B cell (primary cell): ENCODE results near the gene TSC22D1. TPM values are rescaled to one million over a fixed set of nuclear protein-coding genes. Genes with fewer than 3 reads are reported as not detected.

Source experiments
- ATAC-seq: fragments of 200-7000 bp; cut with Tn5 transposase; one replicate; pipeline ENCODE4 v1.10.0; 2021; ENCODE audit warnings: low read depth, mild to moderate bottlenecking, moderate number of reproducible peaks, moderate library complexity
- CTCF ChIA-PET: fragments of 350-600 bp; sonication (Branson Sonifier 250); formaldehyde crosslinking; loops from one replicate; lab custom pipeline; 2021; ENCODE audit warnings: antibody characterized with exemption, inconsistent platforms; lab: Charles Lee
- POLR2A ChIA-PET: fragments of 350-600 bp; sonication (Branson Sonifier 250); formaldehyde crosslinking; loops from one replicate; lab custom pipeline; 2021; ENCODE audit warnings: antibody characterized with exemption; lab: Charles Lee
- DNase-seq: peaks from one replicate; pipeline ENCODE4 v3.0.0; 2013
- H2AFZ ChIP-seq: 2 replicates; pipeline ENCODE4 v1.6.1; 2012; ENCODE audit warnings: mild to moderate bottlenecking, low read depth, low read length; ENCODE audit not compliant: insufficient read depth, poor library complexity, severe bottlenecking
- H3K27ac ChIP-seq, 2 donors: 1 replicate in 1 of 2; 2 replicates in 1 of 2; pipeline ENCODE4 v1.5.1; 2012 to 2013; ENCODE audit warnings: low read length in 2 of 2, mild to moderate bottlenecking in 2 of 2, moderate library complexity in 1 of 2
- H3K27me3 ChIP-seq, 4 experiments: fragments of 200-600 bp in 1 of 4; sonication (generic) in 1 of 4; replicated peaks in 1 of 4; 1 replicate in 2 of 4; 2 replicates in 2 of 4; pipeline versions ENCODE4 v1.6.1 to v1.7.0; 2013 to 2016; ENCODE audit warnings: low read length in 3 of 4, mild to moderate bottlenecking in 2 of 4, mixed read lengths in 1 of 4, moderate library complexity in 1 of 4; ENCODE audit not compliant: insufficient read depth in 4 of 4, control insufficient read depth in 3 of 4; ENCODE audit errors: control extremely low read depth in 1 of 4
- H3K36me3 ChIP-seq, 2 experiments: replicated peaks in 1 of 2; 1 replicate in 1 of 2; 2 replicates in 1 of 2; pipeline versions ENCODE4 v1.6.1 to v1.7.1; 2013; ENCODE audit warnings: low read length in 1 of 2; ENCODE audit not compliant: insufficient read depth in 2 of 2, control insufficient read depth in 1 of 2; ENCODE audit errors: control extremely low read depth in 1 of 2, extremely low read depth in 1 of 2
- H3K4me1 ChIP-seq, 2 donors: fragments of 200-600 bp in 1 of 2; sonication (generic) in 1 of 2; 1 replicate in 1 of 2; 2 replicates in 1 of 2; pipeline versions ENCODE4 v1.5.1 to v1.6.1; 2013 to 2017; ENCODE audit warnings: low read length in 2 of 2; ENCODE audit not compliant: control insufficient read depth in 2 of 2, insufficient read depth in 2 of 2
- H3K4me2 ChIP-seq: replicated peaks from 2 replicates; pipeline ENCODE3; 2012; ENCODE audit warnings: mild to moderate bottlenecking, low read depth, low read length; ENCODE audit not compliant: poor library complexity, severe bottlenecking
- H3K4me3 ChIP-seq, 5 experiments: fragments of 200-600 bp in 1 of 5; sonication (generic) in 1 of 5; 1 replicate in 3 of 5; 2 replicates in 2 of 5; pipeline versions ENCODE4 v1.5.1 to v1.7.0; 2011 to 2016; ENCODE audit warnings: low read length in 4 of 5, mild to moderate bottlenecking in 4 of 5, low read depth in 2 of 5, control low read depth in 1 of 5, moderate library complexity in 1 of 5; ENCODE audit not compliant: insufficient read depth in 1 of 5; ENCODE audit errors: control extremely low read depth in 1 of 5, extremely low read depth in 1 of 5
- H3K79me2 ChIP-seq: fragments of 200-600 bp; sonication (generic); one replicate; pipeline ENCODE4 v1.6.0; 2016; ENCODE audit warnings: low read length; ENCODE audit not compliant: control insufficient read depth, insufficient read depth
- H3K9ac ChIP-seq: fragments of 200-600 bp; sonication (generic); 2 replicates; pipeline ENCODE4 v1.6.1; 2017; ENCODE audit warnings: mild to moderate bottlenecking, low read length, moderate library complexity
- H3K9me3 ChIP-seq, 3 donors: one replicate each; pipeline versions ENCODE4 v1.6.1 to v1.7.1; 2013; ENCODE audit warnings: low read length in 2 of 3; ENCODE audit not compliant: control insufficient read depth in 2 of 3, insufficient read depth in 1 of 3; ENCODE audit errors: control extremely low read depth in 1 of 3
- H4K20me1 ChIP-seq: 2 replicates; pipeline ENCODE4 v1.6.0; 2012; ENCODE audit warnings: mild to moderate bottlenecking, low read length; ENCODE audit not compliant: insufficient read depth, control insufficient read depth, poor library complexity, severe bottlenecking
- H3K27ac Mint-ChIP-seq: one replicate; pipeline ENCODE4 v1.8.0; 2021; ENCODE audit warnings: mixed read lengths
- H3K27me3 Mint-ChIP-seq: one replicate; pipeline ENCODE4 v1.8.0; 2021; ENCODE audit warnings: mixed read lengths
- H3K4me1 Mint-ChIP-seq: one replicate; pipeline ENCODE4 v1.8.0; 2021; ENCODE audit warnings: mixed read lengths
- H3K4me3 Mint-ChIP-seq: one replicate; pipeline ENCODE4 v1.8.0; 2021; ENCODE audit warnings: mixed read lengths
- H3K9me3 Mint-ChIP-seq: one replicate; pipeline ENCODE4 v1.8.0; 2022; ENCODE audit warnings: mixed read lengths; ENCODE audit not compliant: insufficient read depth
- EZH2 ChIP-seq: IDR thresholded peaks from 2 replicates; pipeline ENCODE4 v1.6.1; 2012; ENCODE audit warnings: borderline replicate concordance, low read depth, mild to moderate bottlenecking, moderate library complexity, low read length; ENCODE audit not compliant: insufficient read depth, poor library complexity, severe bottlenecking
- WGBS: methylation state at CpG from one replicate; pipeline ENCODE4 v1.1.5; 2013; ENCODE audit warnings: missing lambda C conversion rate; ENCODE audit not compliant: insufficient coverage; 5-methylcytosine and 5-hydroxymethylcytosine counted together
- intact Hi-C: fragments of 100-400 bp; cut with micrococcal nuclease; formaldehyde crosslinking; loops from one replicate; pipeline ENCODE4 v1.10.0; 2022
- polyA plus RNA-seq: library from polyadenylated mRNA; depleted of rRNA; stranded (reverse); fragments of >200 nt; gene quantifications from 2 replicates; pipeline ENCODE4 v1.2.3, GENCODE V29; 2012
- total RNA-seq, 2 donors: library from RNA; stranded (reverse); fragments of 120-200 nt in 1 of 2; gene quantifications; 1 replicate in 1 of 2; 2 replicates in 1 of 2; pipeline versions ENCODE4 v1.2.3 to v1.2.4, GENCODE V29; 2013 to 2022
- TF ChIP-seq, protein P1 (sequence below): fragments of 200-600 bp; IDR thresholded peaks from one replicate; pipeline ENCODE4 v1.8.0; 2022; ENCODE audit warnings: antibody characterized with exemption, mild to moderate bottlenecking

The TSC22D1 gene
- total and polyA plus RNA-seq, 2 donors (not counting 1 experiment from before 2014, with no cell fraction given): 7.0 to 36.6 TPM

- TF ChIP-seq, protein P1, sequence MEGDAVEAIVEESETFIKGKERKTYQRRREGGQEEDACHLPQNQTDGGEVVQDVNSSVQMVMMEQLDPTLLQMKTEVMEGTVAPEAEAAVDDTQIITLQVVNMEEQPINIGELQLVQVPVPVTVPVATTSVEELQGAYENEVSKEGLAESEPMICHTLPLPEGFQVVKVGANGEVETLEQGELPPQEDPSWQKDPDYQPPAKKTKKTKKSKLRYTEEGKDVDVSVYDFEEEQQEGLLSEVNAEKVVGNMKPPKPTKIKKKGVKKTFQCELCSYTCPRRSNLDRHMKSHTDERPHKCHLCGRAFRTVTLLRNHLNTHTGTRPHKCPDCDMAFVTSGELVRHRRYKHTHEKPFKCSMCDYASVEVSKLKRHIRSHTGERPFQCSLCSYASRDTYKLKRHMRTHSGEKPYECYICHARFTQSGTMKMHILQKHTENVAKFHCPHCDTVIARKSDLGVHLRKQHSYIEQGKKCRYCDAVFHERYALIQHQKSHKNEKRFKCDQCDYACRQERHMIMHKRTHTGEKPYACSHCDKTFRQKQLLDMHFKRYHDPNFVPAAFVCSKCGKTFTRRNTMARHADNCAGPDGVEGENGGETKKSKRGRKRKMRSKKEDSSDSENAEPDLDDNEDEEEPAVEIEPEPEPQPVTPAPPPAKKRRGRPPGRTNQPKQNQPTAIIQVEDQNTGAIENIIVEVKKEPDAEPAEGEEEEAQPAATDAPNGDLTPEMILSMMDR: no peak
- no peak for TF ChIP-seq EZH2
- intact Hi-C loops: no loop called here
- no peaks in the 10 kb centered on the region for H3K4me1 Mint-ChIP-seq
These were observed 35.2 kb downstream of the TSC22D1 start for GRCh38 chr13:44540761-44541434.

GRCh38 chr13:44537248-44537647 lies 38.9 kb downstream of the TSC22D1 start:
- Histone ChIP-seq H3K9ac (no peak overlapping the region), H3K27ac (no peak overlapping the region), H3K27me3 (no peaks in the 10 kb centered on the region), H2AFZ (no peak overlapping the region), H3K4me1 (no peaks in the 10 kb centered on the region), H3K36me3 (no peaks in the 10 kb centered on the region), H3K4me2 (no peak overlapping the region), H4K20me1 (no peaks in the 10 kb centered on the region), H3K79me2 (no peaks in the 10 kb centered on the region), H3K9me3 (no peaks in the 10 kb centered on the region), H3K4me3 (no peak overlapping the region)
- Mint-ChIP-seq H3K9me3 (no peaks in the 10 kb centered on the region), H3K27me3 (no peaks in the 10 kb centered on the region), H3K27ac (no peak overlapping the region), H3K4me3 (no peak overlapping the region), H3K4me1 (no peaks in the 10 kb centered on the region)
- ATAC-seq (no peak), DNase-seq (no peak)
- TF ChIP-seq, protein P1: no peak
- no peak for TF ChIP-seq EZH2
- no CpG with 5 or more reads among the region's 2 CpGs for WGBS
- ChIA-PET CTCF (no interaction called here), POLR2A (no interaction called here)
- intact Hi-C loops: no loop called here

More at GRCh38 chr13:44540761-44541434, 35.2 kb downstream of the TSC22D1 start:
- no peaks in the 10 kb centered on the region for H3K9me3 ChIP-seq
- Mint-ChIP-seq H3K9me3 (no peaks in the 10 kb centered on the region), H3K27me3 (no peaks in the 10 kb centered on the region), H3K4me3 (no peak overlapping the region), H3K27ac (no peak overlapping the region)
- ChIA-PET CTCF (no interaction called here), POLR2A (no interaction called here)
- no peak overlapping the region for H2AFZ ChIP-seq
- no peak overlapping the region for H3K9ac ChIP-seq
- H4K20me1 ChIP-seq: no peaks in the 10 kb centered on the region
- no peaks in the 10 kb centered on the region for H3K36me3 ChIP-seq
- ATAC-seq (no peak), DNase-seq (no peak)
- H3K27ac ChIP-seq: no peak overlapping the region
- H3K27me3 ChIP-seq: no peaks in the 10 kb centered on the region
- H3K79me2 ChIP-seq: no peaks in the 10 kb centered on the region
- H3K4me1 ChIP-seq: no peaks in the 10 kb centered on the region
- no CpG with 5 or more reads among the region's 4 CpGs for WGBS
- H3K4me2 ChIP-seq: no peak overlapping the region
- no peak overlapping the region for H3K4me3 ChIP-seq
